Activated T-helper 2 cell treated with anti-CD3 and anti-CD28 coated beads, Interferon-gamma antibody, Interleukin-2, Interleukin-4, amounts not matched to agents 10 μg/mL and 5 μg/mL and 100 μg/mL, durations not matched to agents 14 hours and 24 hours and 36 hours (primary cell): ENCODE results near the gene CCDC57. TPM values are rescaled to one million over a fixed set of nuclear protein-coding genes. Genes with fewer than 3 reads are reported as not detected.
"Not testable (repeated sequence)": the region's sequence is repeated elsewhere in the genome, so short reads cannot be mapped to it uniquely, and the experiment has no call there.

Source experiments
- DNase-seq: peaks from one replicate; pipeline ENCODE4 v3.0.0; 2021; ENCODE audit warnings: low spot score
- H3K27ac Mint-ChIP-seq: one replicate; pipeline ENCODE4 v1.8.0; 2021; ENCODE audit warnings: mixed read lengths
- H3K27me3 Mint-ChIP-seq: one replicate; pipeline ENCODE4 v1.8.0; 2021; ENCODE audit warnings: low read depth, mixed read lengths
- H3K36me3 Mint-ChIP-seq: one replicate; pipeline ENCODE4 v1.8.0; 2021; ENCODE audit warnings: low read depth, mixed read lengths
- H3K4me1 Mint-ChIP-seq: one replicate; pipeline ENCODE4 v1.8.0; 2021; ENCODE audit warnings: low read depth, mixed read lengths
- H3K4me3 Mint-ChIP-seq: one replicate; pipeline ENCODE4 v1.8.0; 2021; ENCODE audit warnings: low read depth, mild to moderate bottlenecking, moderate library complexity, mixed read lengths
- H3K9me3 Mint-ChIP-seq: one replicate; pipeline ENCODE4 v1.8.0; 2021; ENCODE audit warnings: mixed read lengths
- intact Hi-C: fragments of 100-400 bp; cut with micrococcal nuclease; formaldehyde crosslinking; loops from one replicate; pipeline ENCODE4 v1.15.1; 2023
- total RNA-seq: library from RNA; stranded (reverse); gene quantifications from 2 replicates; pipeline ENCODE4 v1.2.3, GENCODE V29; 2022

Gene CCDC57
- total RNA-seq, 1 donor from 2014 or later = 51.7 TPM

- Mint-ChIP-seq H3K4me1 (no peaks in the 10 kb centered on the region), H3K4me3 (no peak overlapping the region), H3K27me3 (no peaks in the 10 kb centered on the region), H3K9me3 (no peaks in the 10 kb centered on the region), H3K27ac (no peak overlapping the region), H3K36me3 (peaks cover 9% of the 10 kb centered on the region)
- intact Hi-C loops = no loop called here
- no peak for DNase-seq
Measured at GRCh38 chr17:82178499-82179261, 34.0 kb downstream of the CCDC57 start.

GRCh38 chr17:82177761-82178498 lies 34.7 kb downstream of the CCDC57 start:
- Mint-ChIP-seq H3K27ac (no peak overlapping the region), H3K27me3 (no peaks in the 10 kb centered on the region), H3K36me3 (peaks cover 7% of the 10 kb centered on the region), H3K4me3 (no peak overlapping the region), H3K4me1 (no peaks in the 10 kb centered on the region), H3K9me3 (no peaks in the 10 kb centered on the region)
- intact Hi-C loops = no loop called here
- no peak for DNase-seq

- Mint-ChIP-seq H3K27ac (no peak overlapping the region), H3K27me3 (no peaks in the 10 kb centered on the region), H3K36me3 (peaks cover 11% of the 10 kb centered on the region), H3K9me3 (no peaks in the 10 kb centered on the region), H3K4me1 (no peaks in the 10 kb centered on the region), H3K4me3 (no peak overlapping the region)
- intact Hi-C loops = no loop called here
- DNase-seq = no peak
Measured at GRCh38 chr17:82177276-82177675, 35.4 kb downstream of the CCDC57 start.

GRCh38 chr17:82175951-82176350 lies 36.7 kb downstream of the CCDC57 start:
- no peak for DNase-seq
- no peak overlapping the region for H3K4me3 Mint-ChIP-seq
- no peaks in the 10 kb centered on the region for H3K9me3 Mint-ChIP-seq
- no peaks in the 10 kb centered on the region for H3K27me3 Mint-ChIP-seq
- H3K36me3 Mint-ChIP-seq = peaks cover 8% of the 10 kb centered on the region
- intact Hi-C loops = no loop called here
- H3K4me1 Mint-ChIP-seq = no peaks in the 10 kb centered on the region
- no peak overlapping the region for H3K27ac Mint-ChIP-seq

- Mint-ChIP-seq H3K27ac (no peak overlapping the region), H3K4me3 (no peak overlapping the region), H3K36me3 (peaks cover 12% of the 10 kb centered on the region), H3K27me3 (no peaks in the 10 kb centered on the region), H3K9me3 (no peaks in the 10 kb centered on the region), H3K4me1 (no peaks in the 10 kb centered on the region)
- no peak for DNase-seq
- intact Hi-C loops = no loop called here
Measured at GRCh38 chr17:82175201-82175600, 37.4 kb downstream of the CCDC57 start.

GRCh38 chr17:82174042-82174857 lies 38.4 kb downstream of the CCDC57 start:
- H3K27ac Mint-ChIP-seq, H3K4me3 Mint-ChIP-seq, intact Hi-C loops, H3K9me3 Mint-ChIP-seq, DNase-seq, H3K27me3 Mint-ChIP-seq, H3K4me1 Mint-ChIP-seq: not testable (repeated sequence)
- peaks cover 18% of the 10 kb centered on the region for H3K36me3 Mint-ChIP-seq

- no peak overlapping the region for H3K27ac Mint-ChIP-seq
- intact Hi-C loops = no loop called here
- H3K27me3 Mint-ChIP-seq = no peaks in the 10 kb centered on the region
- no peaks in the 10 kb centered on the region for H3K9me3 Mint-ChIP-seq
- peaks cover 21% of the 10 kb centered on the region for H3K36me3 Mint-ChIP-seq
- no peak for DNase-seq
- peaks cover 6% of the 10 kb centered on the region for H3K4me1 Mint-ChIP-seq
- H3K4me3 Mint-ChIP-seq = no peak overlapping the region
Measured at GRCh38 chr17:82173351-82174041, 39.1 kb downstream of the CCDC57 start.

GRCh38 chr17:82172486-82173160 lies 40.0 kb downstream of the CCDC57 start:
- peaks cover 22% of the 10 kb centered on the region for H3K36me3 Mint-ChIP-seq
- H3K4me3 Mint-ChIP-seq = no peak overlapping the region
- intact Hi-C loops = no loop called here
- no peak overlapping the region for H3K27ac Mint-ChIP-seq
- H3K9me3 Mint-ChIP-seq = no peaks in the 10 kb centered on the region
- peaks cover 6% of the 10 kb centered on the region for H3K4me1 Mint-ChIP-seq
- H3K27me3 Mint-ChIP-seq = no peaks in the 10 kb centered on the region
- no peak for DNase-seq

- Mint-ChIP-seq H3K27ac (no peak overlapping the region), H3K9me3 (no peaks in the 10 kb centered on the region), H3K36me3 (peaks cover 27% of the 10 kb centered on the region), H3K27me3 (no peaks in the 10 kb centered on the region), H3K4me1 (peaks cover 6% of the 10 kb centered on the region), H3K4me3 (no peak overlapping the region)
- intact Hi-C loops = no loop called here
- DNase-seq = no peak
Measured at GRCh38 chr17:82171750-82172375, 40.8 kb downstream of the CCDC57 start.

GRCh38 chr17:82170412-82170961 lies 42.2 kb downstream of the CCDC57 start:
- DNase-seq = no peak
- peaks cover 8% of the 10 kb centered on the region for H3K4me1 Mint-ChIP-seq
- no peak overlapping the region for H3K4me3 Mint-ChIP-seq
- H3K36me3 Mint-ChIP-seq = peaks cover 38% of the 10 kb centered on the region
- intact Hi-C loops = no loop called here
- H3K9me3 Mint-ChIP-seq = no peaks in the 10 kb centered on the region
- no peak overlapping the region for H3K27ac Mint-ChIP-seq
- H3K27me3 Mint-ChIP-seq = no peaks in the 10 kb centered on the region

GRCh38 chr17:82168568-82168967 lies 44.1 kb downstream of the CCDC57 start:
- peaks cover 38% of the 10 kb centered on the region for H3K36me3 Mint-ChIP-seq
- no peaks in the 10 kb centered on the region for H3K27me3 Mint-ChIP-seq
- no peak for DNase-seq
- peaks cover 8% of the 10 kb centered on the region for H3K4me1 Mint-ChIP-seq
- H3K9me3 Mint-ChIP-seq = no peaks in the 10 kb centered on the region
- no peak overlapping the region for H3K4me3 Mint-ChIP-seq
- intact Hi-C loops = no loop called here
- H3K27ac Mint-ChIP-seq = no peak overlapping the region
